GM12878 (cell line): ENCODE measurements around the gene SNRNP25. TPM values are rescaled to one million over a fixed set of nuclear protein-coding genes. Genes with fewer than 3 reads are reported as not detected.

ENCODE experiments used
- NFYB ChIP-seq: IDR thresholded peaks from 2 replicates; pipeline ENCODE4 v1.6.1; 2011; ENCODE audit warnings: low read depth, mild to moderate bottlenecking, low read length, improper control_type of control experiment, moderate library complexity; ENCODE audit not compliant: insufficient read depth
- POU2F2 ChIP-seq: IDR thresholded peaks from 3 replicates; pipeline ENCODE4 v1.6.1; 2011; ENCODE audit warnings: low read depth, mild to moderate bottlenecking, low read length, borderline replicate concordance
- SP1 ChIP-seq: IDR thresholded peaks from one replicate; pipeline ENCODE4 v1.6.1; 2011; ENCODE audit warnings: low read depth, low read length
- polyA plus RNA-seq, 11 experiments: library from polyadenylated mRNA; depleted of rRNA in 4 of 11; unstranded in 6 of 11; stranded (reverse) in 5 of 11; fragments of >200 nt; fragmentation: Nextera tagmentation in 4 of 11; fragmentation: Illumina TruSeq in 1 of 11; extraction: Ambion mirVana in 4 of 11; extraction: Trizol in 1 of 11; gene quantifications; 1 replicate in 1 of 11; 2 replicates in 10 of 11; pipeline versions ENCODE4 v1.2.1 to v1.2.3, GENCODE V29; 2011 to 2016; ENCODE audit warnings: inconsistent platforms in 2 of 11, missing spikeins in 2 of 11, low read depth in 1 of 11
- total RNA-seq, 4 experiments: library from RNA; depleted of rRNA in 3 of 4; stranded (reverse); fragments of >200 nt in 3 of 4; fragmentation: Illumina TruSeq in 1 of 4; extraction: Trizol in 1 of 4; gene quantifications; 2 replicates each; pipeline versions ENCODE4 v1.2.1 to v1.2.3, GENCODE V29; 2013 to 2021
- TF ChIP-seq, protein P1 (sequence below): fragments of 450-650 bp; formaldehyde crosslinking; IDR thresholded peaks from 2 replicates; pipeline ENCODE4 v1.4.0; 2020; ENCODE audit warnings: mild to moderate bottlenecking, moderate library complexity
- TF ChIP-seq, protein P2 (sequence below): fragments of 450-650 bp; IDR thresholded peaks from 2 replicates; pipeline ENCODE4 v1.6.1; 2018; ENCODE audit warnings: borderline replicate concordance, mild to moderate bottlenecking; ENCODE audit not compliant: partially characterized antibody

The SNRNP25 gene
- total and polyA plus RNA-seq, 10 of the 15 experiments (the other 5 are each of a cell fraction or from before 2014, with no cell fraction given), result 40.9 to 138 (median 67.2) TPM

- TF ChIP-seq, protein P1, sequence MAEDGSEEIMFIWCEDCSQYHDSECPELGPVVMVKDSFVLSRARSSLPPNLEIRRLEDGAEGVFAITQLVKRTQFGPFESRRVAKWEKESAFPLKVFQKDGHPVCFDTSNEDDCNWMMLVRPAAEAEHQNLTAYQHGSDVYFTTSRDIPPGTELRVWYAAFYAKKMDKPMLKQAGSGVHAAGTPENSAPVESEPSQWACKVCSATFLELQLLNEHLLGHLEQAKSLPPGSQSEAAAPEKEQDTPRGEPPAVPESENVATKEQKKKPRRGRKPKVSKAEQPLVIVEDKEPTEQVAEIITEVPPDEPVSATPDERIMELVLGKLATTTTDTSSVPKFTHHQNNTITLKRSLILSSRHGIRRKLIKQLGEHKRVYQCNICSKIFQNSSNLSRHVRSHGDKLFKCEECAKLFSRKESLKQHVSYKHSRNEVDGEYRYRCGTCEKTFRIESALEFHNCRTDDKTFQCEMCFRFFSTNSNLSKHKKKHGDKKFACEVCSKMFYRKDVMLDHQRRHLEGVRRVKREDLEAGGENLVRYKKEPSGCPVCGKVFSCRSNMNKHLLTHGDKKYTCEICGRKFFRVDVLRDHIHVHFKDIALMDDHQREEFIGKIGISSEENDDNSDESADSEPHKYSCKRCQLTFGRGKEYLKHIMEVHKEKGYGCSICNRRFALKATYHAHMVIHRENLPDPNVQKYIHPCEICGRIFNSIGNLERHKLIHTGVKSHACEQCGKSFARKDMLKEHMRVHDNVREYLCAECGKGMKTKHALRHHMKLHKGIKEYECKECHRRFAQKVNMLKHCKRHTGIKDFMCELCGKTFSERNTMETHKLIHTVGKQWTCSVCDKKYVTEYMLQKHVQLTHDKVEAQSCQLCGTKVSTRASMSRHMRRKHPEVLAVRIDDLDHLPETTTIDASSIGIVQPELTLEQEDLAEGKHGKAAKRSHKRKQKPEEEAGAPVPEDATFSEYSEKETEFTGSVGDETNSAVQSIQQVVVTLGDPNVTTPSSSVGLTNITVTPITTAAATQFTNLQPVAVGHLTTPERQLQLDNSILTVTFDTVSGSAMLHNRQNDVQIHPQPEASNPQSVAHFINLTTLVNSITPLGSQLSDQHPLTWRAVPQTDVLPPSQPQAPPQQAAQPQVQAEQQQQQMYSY (CRISPR knock-in tag), result no peak
- TF ChIP-seq NFYB (no peak), SP1 (no peak), POU2F2 (no peak)
- TF ChIP-seq, protein P2, sequence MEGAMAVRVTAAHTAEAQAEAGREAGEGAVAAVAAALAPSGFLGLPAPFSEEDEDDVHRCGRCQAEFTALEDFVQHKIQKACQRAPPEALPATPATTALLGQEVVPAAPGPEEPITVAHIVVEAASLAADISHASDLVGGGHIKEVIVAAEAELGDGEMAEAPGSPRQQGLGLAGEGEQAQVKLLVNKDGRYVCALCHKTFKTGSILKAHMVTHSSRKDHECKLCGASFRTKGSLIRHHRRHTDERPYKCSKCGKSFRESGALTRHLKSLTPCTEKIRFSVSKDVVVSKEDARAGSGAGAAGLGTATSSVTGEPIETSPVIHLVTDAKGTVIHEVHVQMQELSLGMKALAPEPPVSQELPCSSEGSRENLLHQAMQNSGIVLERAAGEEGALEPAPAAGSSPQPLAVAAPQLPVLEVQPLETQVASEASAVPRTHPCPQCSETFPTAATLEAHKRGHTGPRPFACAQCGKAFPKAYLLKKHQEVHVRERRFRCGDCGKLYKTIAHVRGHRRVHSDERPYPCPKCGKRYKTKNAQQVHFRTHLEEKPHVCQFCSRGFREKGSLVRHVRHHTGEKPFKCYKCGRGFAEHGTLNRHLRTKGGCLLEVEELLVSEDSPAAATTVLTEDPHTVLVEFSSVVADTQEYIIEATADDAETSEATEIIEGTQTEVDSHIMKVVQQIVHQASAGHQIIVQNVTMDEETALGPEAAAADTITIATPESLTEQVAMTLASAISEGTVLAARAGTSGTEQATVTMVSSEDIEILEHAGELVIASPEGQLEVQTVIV, result no peak
Observed at GRCh38 chr16:104928-105327, 51.3 kb downstream of the SNRNP25 start (continued).
